ENCODE data around the gene TNFSF13B. TPM values are rescaled to one million over a fixed set of nuclear protein-coding genes. Genes with fewer than 3 reads are reported as not detected.
"Not testable (repeated sequence)": the region's sequence is repeated elsewhere in the genome, so short reads cannot be mapped to it uniquely, and the experiment has no call there.

Gene TNFSF13B
- total RNA-seq, 1 donor from 2014 or later: 15.0 TPM

GRCh38 chr13:108305655-108306054 is 36.1 kb downstream of the TNFSF13B start:
- Histone ChIP-seq H3K27ac (no peak overlapping the region), H3K4me1 (no peaks in the 10 kb centered on the region), H3K36me3 (no peaks in the 10 kb centered on the region), H3K27me3 (no peaks in the 10 kb centered on the region), H3K9me3 (no peaks in the 10 kb centered on the region), H3K4me3 (no peak overlapping the region)
- DNase-seq (ENCODE audit: low spot score in 2 of 2): no peak
- intact Hi-C loops (cut with DNase I): no loop called here
- no peak for TF ChIP-seq CTCF (IDR thresholded peaks at IDR 0.05)

GRCh38 chr13:108306860-108307259 is 37.3 kb downstream of the TNFSF13B start:
- TF ChIP-seq CTCF (IDR thresholded peaks at IDR 0.05): no peak
- Histone ChIP-seq H3K27me3 (no peaks in the 10 kb centered on the region), H3K36me3 (no peaks in the 10 kb centered on the region), H3K4me1 (no peaks in the 10 kb centered on the region), H3K4me3 (no peak overlapping the region), H3K27ac (no peak overlapping the region), H3K9me3 (no peaks in the 10 kb centered on the region)
- DNase-seq (ENCODE audit: low spot score in 2 of 2): no peak
- intact Hi-C loops (cut with DNase I): no loop called here

- H3K4me3 ChIP-seq; intact Hi-C loops (cut with DNase I); H3K27ac ChIP-seq; H3K4me1 ChIP-seq; H3K27me3 ChIP-seq; H3K36me3 ChIP-seq; DNase-seq (ENCODE audit: low spot score in 2 of 2); H3K9me3 ChIP-seq: not testable (repeated sequence)
Measured at GRCh38 chr13:108311596-108311995, 42.1 kb downstream of the TNFSF13B start.

DNA sequence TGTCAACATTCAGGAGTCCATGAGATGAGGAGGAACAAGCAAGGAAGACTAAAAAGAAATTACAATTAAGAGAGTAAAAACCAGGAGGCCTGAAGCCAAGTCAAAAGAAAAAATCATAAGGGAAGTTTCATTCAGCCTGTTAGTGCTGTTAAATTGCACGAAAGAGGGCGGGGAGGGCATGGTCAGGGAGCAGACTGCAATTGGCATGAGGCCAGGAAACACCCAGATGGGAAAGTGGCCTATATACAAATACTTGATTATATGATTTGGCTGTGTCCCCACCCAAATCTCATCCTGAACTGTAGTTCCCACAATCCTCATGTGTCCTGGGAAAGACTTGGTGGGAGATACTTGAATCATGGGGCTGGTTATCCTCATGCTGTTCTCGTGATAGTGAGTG is 43.9 kb downstream of the TNFSF13B start:
- no peak for TF ChIP-seq CTCF (IDR thresholded peaks at IDR 0.05)
- DNase-seq (ENCODE audit: low spot score in 2 of 2): no peak
- Histone ChIP-seq H3K4me3 (no peak overlapping the region), H3K9me3 (no peaks in the 10 kb centered on the region), H3K27me3 (no peaks in the 10 kb centered on the region), H3K27ac (no peak overlapping the region), H3K4me1 (no peaks in the 10 kb centered on the region), H3K36me3 (no peaks in the 10 kb centered on the region)
- intact Hi-C loops (cut with DNase I): no loop called here

- Histone ChIP-seq H3K27ac (no peak overlapping the region), H3K4me1 (no peaks in the 10 kb centered on the region), H3K9me3 (no peaks in the 10 kb centered on the region), H3K27me3 (no peaks in the 10 kb centered on the region), H3K4me3 (no peak overlapping the region), H3K36me3 (no peaks in the 10 kb centered on the region)
- intact Hi-C loops (cut with DNase I): no loop called here
- no peak for TF ChIP-seq CTCF (IDR thresholded peaks at IDR 0.05)
- no peak for DNase-seq (ENCODE audit: low spot score in 2 of 2)
Measured at GRCh38 chr13:108315273-108315672, 45.8 kb downstream of the TNFSF13B start.

- DNase-seq (ENCODE audit: low spot score in 2 of 2): no peak
- Histone ChIP-seq H3K36me3 (no peaks in the 10 kb centered on the region), H3K27me3 (no peaks in the 10 kb centered on the region), H3K27ac (no peak overlapping the region), H3K9me3 (no peaks in the 10 kb centered on the region), H3K4me1 (no peaks in the 10 kb centered on the region), H3K4me3 (no peak overlapping the region)
- TF ChIP-seq CTCF (IDR thresholded peaks at IDR 0.05): no peak
- intact Hi-C loops (cut with DNase I): no loop called here
Measured at GRCh38 chr13:108315991-108316390, 46.5 kb downstream of the TNFSF13B start.

Measured in ascending aorta (tissue), 2 donors.